HepG2 (cell line): ENCODE results near the gene MOB4.

Experiments
- NFKBIZ ChIP-seq: IDR thresholded peaks from 2 replicates; pipeline ENCODE4 v1.6.1; 2018; ENCODE audit warnings: missing genetic modification reagents, missing compliant biosample characterization
- YY1 ChIP-seq: IDR thresholded peaks from 2 replicates; pipeline ENCODE4 v1.6.1; 2011; ENCODE audit warnings: low read length, low read depth, moderate library complexity, mild to moderate bottlenecking; ENCODE audit not compliant: insufficient read depth, insufficient replicate concordance
- TF ChIP-seq, protein P1 (sequence below): sonication (generic); formaldehyde crosslinking; IDR thresholded peaks from 2 replicates; pipeline ENCODE4 v1.8.1; 2022; ENCODE audit warnings: mild to moderate bottlenecking, missing genetic modification reagents

DNA sequence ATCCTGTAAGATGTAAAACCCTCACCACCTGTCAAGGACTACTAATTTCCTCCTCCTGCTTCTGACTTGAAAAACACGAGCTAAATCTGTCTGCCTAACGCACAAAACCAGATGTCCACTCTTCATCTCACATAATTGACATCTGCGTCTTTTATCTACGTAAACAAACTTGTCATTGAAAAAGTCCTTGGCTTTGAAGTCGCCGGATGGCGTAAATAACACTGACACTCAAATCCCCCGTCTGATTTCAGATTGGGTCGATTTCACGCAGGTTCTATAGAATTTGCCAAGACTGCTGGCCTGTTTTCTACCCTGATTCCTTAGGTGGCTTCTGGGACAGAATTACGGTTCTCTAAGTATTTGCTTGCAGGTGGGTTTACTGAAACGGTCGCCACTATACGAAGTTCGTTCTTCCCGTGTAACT lies 539 bp upstream of the MOB4 start:
- TF ChIP-seq, protein P1, sequence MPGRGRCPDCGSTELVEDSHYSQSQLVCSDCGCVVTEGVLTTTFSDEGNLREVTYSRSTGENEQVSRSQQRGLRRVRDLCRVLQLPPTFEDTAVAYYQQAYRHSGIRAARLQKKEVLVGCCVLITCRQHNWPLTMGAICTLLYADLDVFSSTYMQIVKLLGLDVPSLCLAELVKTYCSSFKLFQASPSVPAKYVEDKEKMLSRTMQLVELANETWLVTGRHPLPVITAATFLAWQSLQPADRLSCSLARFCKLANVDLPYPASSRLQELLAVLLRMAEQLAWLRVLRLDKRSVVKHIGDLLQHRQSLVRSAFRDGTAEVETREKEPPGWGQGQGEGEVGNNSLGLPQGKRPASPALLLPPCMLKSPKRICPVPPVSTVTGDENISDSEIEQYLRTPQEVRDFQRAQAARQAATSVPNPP (CRISPR knock-in tag), result no peak
- TF ChIP-seq YY1 (no peak), NFKBIZ (CRISPR knock-in tag) (no peak)
